GM21717 (cell line): Measurements from ENCODE around the gene MIER2.
"Not testable (repeated sequence)": the region's sequence is repeated elsewhere in the genome, so short reads cannot be mapped to it uniquely, and the experiment has no call there.

Source experiments
- ATAC-seq: cut with Tn5 transposase; IDR thresholded peaks from one replicate; pipeline ENCODE4 v1.9.1; 2021; ENCODE audit warnings: mild to moderate bottlenecking, moderate library complexity; ENCODE audit not compliant: unreplicated experiment

MIER2 gene

GRCh38 chr19:344625-345319 is at the start of gene MIER2:
MIER2 (minus strand) TSS chr19:344796; CDS start chr19:344782, 14 bp downstream.
- peak; percentile 62 for ATAC-seq

- ATAC-seq, result not testable (repeated sequence)
Measured at GRCh38 chr19:393560-393959, 49.0 kb upstream of the MIER2 start.

GRCh38 chr19:392375-392970 is 47.9 kb upstream of the MIER2 start:
- ATAC-seq, result no peak

- ATAC-seq, result no peak
Measured at GRCh38 chr19:391726-392374, 47.3 kb upstream of the MIER2 start.

- ATAC-seq, result no peak
Measured at GRCh38 chr19:391207-391557, 46.6 kb upstream of the MIER2 start.

GRCh38 chr19:390386-391206 is 46.0 kb upstream of the MIER2 start:
- ATAC-seq, result no peak

- ATAC-seq, result no peak
Measured at GRCh38 chr19:389935-390289, 45.3 kb upstream of the MIER2 start.

GRCh38 chr19:389255-389934 is 44.8 kb upstream of the MIER2 start:
- ATAC-seq, result no peak

- ATAC-seq, result no peak
Measured at GRCh38 chr19:388691-389090, 44.1 kb upstream of the MIER2 start.

GRCh38 chr19:387777-388176 is 43.2 kb upstream of the MIER2 start:
- no peak for ATAC-seq

GRCh38 chr19:386632-387301 is 42.2 kb upstream of the MIER2 start:
- not testable (repeated sequence) for ATAC-seq

GRCh38 chr19:386189-386588 is 41.6 kb upstream of the MIER2 start:
- ATAC-seq, result not testable (repeated sequence)

GRCh38 chr19:384799-385169 is 40.2 kb upstream of the MIER2 start:
- ATAC-seq, result no peak

GRCh38 chr19:383922-384798 is 39.6 kb upstream of the MIER2 start:
- no peak for ATAC-seq

GRCh38 chr19:383040-383439 is 38.4 kb upstream of the MIER2 start:
- peak; percentile 30 for ATAC-seq

GRCh38 chr19:382578-382977 is 38.0 kb upstream of the MIER2 start:
- peak; percentile 35 for ATAC-seq

GRCh38 chr19:381901-382300 is 37.3 kb upstream of the MIER2 start:
- not testable (repeated sequence) for ATAC-seq

GRCh38 chr19:380618-381219 is 36.1 kb upstream of the MIER2 start:
- ATAC-seq, result not testable (repeated sequence)

GRCh38 chr19:379796-380195 is 35.2 kb upstream of the MIER2 start:
- no peak for ATAC-seq
